Karpas-422 (cell line): ENCODE measurements around the gene CARD6. TPM values are rescaled to one million over a fixed set of nuclear protein-coding genes. Genes with fewer than 3 reads are reported as not detected.
"Not testable (repeated sequence)": the region's sequence is repeated elsewhere in the genome, so short reads cannot be mapped to it uniquely, and the experiment has no call there.

Source experiments
- DNase-seq: peaks from one replicate; pipeline ENCODE4 v3.0.0-alpha.2; 2015
- H2AFZ ChIP-seq: fragments of 200-600 bp; sonication (generic); 2 replicates; pipeline ENCODE4 v1.6.1; 2014; ENCODE audit warnings: antibody characterized with exemption, low read length, mixed read lengths
- H3K27ac ChIP-seq: fragments of 200-600 bp; sonication (generic); 2 replicates; pipeline ENCODE4 v1.5.1; 2014; ENCODE audit warnings: mild to moderate bottlenecking, low read length, moderate library complexity
- H3K27me3 ChIP-seq: fragments of 200-600 bp; sonication (generic); 2 replicates; pipeline ENCODE4 v1.6.1; 2014; ENCODE audit warnings: low read length, mixed read lengths
- H3K36me3 ChIP-seq: fragments of 200-600 bp; sonication (generic); 2 replicates; pipeline ENCODE4 v1.6.1; 2014; ENCODE audit warnings: low read length, mixed read lengths; ENCODE audit not compliant: insufficient read depth
- H3K4me1 ChIP-seq: fragments of 200-600 bp; sonication (generic); 2 replicates; pipeline ENCODE4 v1.6.1; 2014; ENCODE audit warnings: mild to moderate bottlenecking, low read length, mixed read lengths
- H3K4me2 ChIP-seq: fragments of 200-600 bp; sonication (generic); 2 replicates; pipeline ENCODE4 v1.6.1; 2014; ENCODE audit warnings: low read length, low read depth, mild to moderate bottlenecking; ENCODE audit not compliant: poor library complexity, severe bottlenecking
- H3K4me3 ChIP-seq: fragments of 200-600 bp; sonication (generic); 2 replicates; pipeline ENCODE4 v1.5.1; 2014; ENCODE audit warnings: mild to moderate bottlenecking, antibody characterized with exemption, low read length, mixed read lengths
- H3K79me2 ChIP-seq: fragments of 200-600 bp; sonication (generic); 2 replicates; pipeline ENCODE4 v1.6.1; 2014; ENCODE audit warnings: mild to moderate bottlenecking, low read length, mixed read lengths
- H3K9ac ChIP-seq: fragments of 200-600 bp; sonication (generic); 2 replicates; pipeline ENCODE4 v1.6.0; 2014; ENCODE audit warnings: low read length
- H3K9me2 ChIP-seq: fragments of 200-600 bp; sonication (generic), shearing (Covaris generic); replicated peaks from 2 replicates; pipeline ENCODE4 v1.6.0; 2014; ENCODE audit warnings: mild to moderate bottlenecking, low read length, moderate library complexity; ENCODE audit not compliant: insufficient read depth
- H3K9me3 ChIP-seq: fragments of 300-700, 200-600 bp; sonication (generic); 2 replicates; pipeline ENCODE4 v1.6.1; 2014; ENCODE audit warnings: low read length, mixed read lengths
- H4K20me1 ChIP-seq: fragments of 200-600 bp; sonication (generic); 2 replicates; pipeline ENCODE4 v1.6.1; 2014; ENCODE audit warnings: mild to moderate bottlenecking, antibody characterized with exemption, low read length, low read depth; ENCODE audit not compliant: insufficient read depth
- total RNA-seq: library from RNA; depleted of rRNA; stranded (reverse); fragments of >200 nt; shearing (Covaris generic); gene quantifications from 2 replicates; pipeline ENCODE4 v1.2.3, GENCODE V29; 2014; ENCODE audit warnings: low replicate concordance

Gene CARD6
- total RNA-seq, 1 experiment from 2014 or later = 1.0 TPM

DNA sequence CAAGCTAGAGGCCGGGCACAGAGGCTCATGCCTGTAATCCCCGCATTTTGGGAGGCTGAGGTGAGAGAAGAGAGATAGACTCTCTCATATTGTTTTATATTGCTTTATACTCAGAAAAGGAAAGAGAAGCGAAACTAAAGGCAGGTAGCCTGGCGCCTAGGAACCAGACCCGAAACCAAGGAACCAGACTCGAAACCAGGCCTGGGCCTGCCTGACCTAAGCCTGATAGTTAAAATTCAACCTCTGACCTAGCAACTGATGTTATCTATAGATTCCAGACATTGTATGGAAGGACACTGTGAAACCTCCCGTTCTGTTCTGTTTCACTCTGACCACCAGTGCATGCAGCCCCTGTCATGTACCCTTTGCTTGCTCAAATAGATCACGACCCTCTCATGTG, 31.1 kb downstream of the CARD6 start:
- H3K9me3 ChIP-seq, H3K9me2 ChIP-seq, H2AFZ ChIP-seq, H3K4me1 ChIP-seq, H3K27ac ChIP-seq, H3K4me3 ChIP-seq, H3K4me2 ChIP-seq, H3K36me3 ChIP-seq, H3K27me3 ChIP-seq, H4K20me1 ChIP-seq, DNase-seq, H3K9ac ChIP-seq, H3K79me2 ChIP-seq: not testable (repeated sequence)

DNA sequence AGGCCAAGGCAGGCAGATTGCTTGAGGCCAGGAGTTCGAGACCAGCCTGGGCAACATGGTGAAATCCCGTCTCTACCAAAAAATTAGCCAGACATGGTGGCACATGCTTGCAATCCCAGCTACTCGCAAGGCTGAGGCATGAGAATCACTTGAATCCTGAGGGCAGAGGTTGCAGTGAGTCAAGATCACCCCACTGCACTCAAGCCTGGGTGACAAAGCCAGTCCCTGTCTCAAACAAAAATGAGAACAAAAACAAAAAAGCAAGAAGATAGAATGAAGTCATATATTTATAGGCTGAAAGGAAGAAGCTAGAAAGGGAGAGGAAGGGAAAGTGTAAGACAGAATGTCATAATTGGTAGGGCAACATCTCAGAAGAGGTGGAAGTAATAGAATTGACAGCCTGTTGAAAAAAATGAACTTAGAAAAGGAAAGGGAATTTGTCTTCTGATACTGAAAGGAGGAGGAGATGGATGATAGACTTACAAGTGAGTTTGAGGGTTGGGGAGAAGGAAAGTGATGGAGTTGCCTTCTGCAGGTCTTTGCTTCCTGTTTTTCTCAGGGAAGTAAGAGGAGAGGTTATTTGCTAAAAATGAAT, 32.2 kb downstream of the CARD6 start:
- no peaks in the 10 kb centered on the region for H3K27me3 ChIP-seq
- H3K9me3 ChIP-seq = no peaks in the 10 kb centered on the region

DNA sequence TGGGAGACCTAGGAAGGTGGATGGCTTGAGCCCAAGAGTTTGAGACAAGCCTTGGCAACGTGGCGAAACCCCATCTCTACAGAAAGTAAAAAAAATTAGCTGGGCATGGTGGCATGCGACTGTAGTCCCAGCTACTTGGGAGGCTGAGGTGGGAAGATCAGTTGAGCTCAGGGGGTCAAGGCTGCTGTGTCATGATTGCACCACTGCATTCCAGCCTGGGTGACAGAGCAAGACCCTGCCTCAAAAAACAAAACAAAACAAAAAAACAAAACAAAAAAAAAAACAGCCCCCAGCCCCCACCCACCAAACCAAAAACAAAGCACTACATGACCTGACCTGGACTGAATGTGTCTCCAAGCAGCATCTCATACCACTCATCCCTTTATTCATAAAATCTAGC, 34.8 kb downstream of the CARD6 start:
- no peak for DNase-seq
- Histone ChIP-seq H3K27me3 (no peaks in the 10 kb centered on the region), H3K9me2 (no peaks in the 10 kb centered on the region), H3K36me3 (no peaks in the 10 kb centered on the region), H3K9ac (no peak overlapping the region), H3K4me2 (no peak overlapping the region), H3K79me2 (no peaks in the 10 kb centered on the region), H3K4me1 (no peaks in the 10 kb centered on the region), H2AFZ (no peak overlapping the region), H4K20me1 (no peaks in the 10 kb centered on the region), H3K4me3 (no peak overlapping the region), H3K27ac (no peak overlapping the region), H3K9me3 (no peaks in the 10 kb centered on the region)

More for the DNA sequence above, 32.2 kb downstream of the CARD6 start:
- no peak overlapping the region for H2AFZ ChIP-seq
- no peak overlapping the region for H3K27ac ChIP-seq
- no peaks in the 10 kb centered on the region for H3K9me2 ChIP-seq
- H3K4me2 ChIP-seq = no peak overlapping the region
- peaks cover 4% of the 10 kb centered on the region; the same call in 1 of the 2 replicates for H3K4me1 ChIP-seq
- H3K36me3 ChIP-seq = no peaks in the 10 kb centered on the region
- no peak overlapping the region for H3K9ac ChIP-seq
- no peaks in the 10 kb centered on the region for H3K79me2 ChIP-seq
- DNase-seq = no peak
- no peak overlapping the region for H3K4me3 ChIP-seq
- H4K20me1 ChIP-seq = no peaks in the 10 kb centered on the region

DNA sequence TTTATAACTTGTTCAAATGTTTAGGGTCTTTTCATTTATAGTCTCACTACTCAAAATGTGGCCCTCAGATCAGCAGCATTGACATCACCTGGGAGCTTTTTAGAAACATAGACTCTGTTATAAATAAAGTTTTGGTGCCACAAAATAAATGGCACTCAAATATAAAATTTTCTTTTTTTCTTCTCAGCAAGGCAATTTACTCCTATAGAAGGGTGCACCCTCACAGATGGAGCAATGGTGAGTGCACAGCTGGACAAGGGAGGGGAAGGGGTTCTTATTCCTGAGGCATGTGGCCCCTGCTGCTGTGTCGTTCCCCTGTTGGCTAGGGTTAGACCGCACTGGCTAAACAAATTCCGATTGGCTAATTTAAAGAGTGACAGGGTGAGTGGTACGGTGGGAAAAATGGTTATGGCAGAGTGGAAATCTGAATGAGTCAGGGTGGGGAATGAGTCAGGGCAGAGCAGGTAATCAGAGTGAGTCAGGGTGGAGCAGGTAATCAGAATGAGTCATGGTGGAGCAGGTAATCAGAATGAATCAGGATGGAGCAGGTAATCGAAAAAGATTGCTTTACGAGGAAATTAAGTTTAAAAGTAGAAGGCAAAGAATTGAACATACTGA, 36.3 kb downstream of the CARD6 start:
- DNase-seq = no peak
- H4K20me1 ChIP-seq = no peaks in the 10 kb centered on the region
- H2AFZ ChIP-seq = no peak overlapping the region
- H3K9ac ChIP-seq = no peak overlapping the region
- no peaks in the 10 kb centered on the region for H3K79me2 ChIP-seq
- H3K9me2 ChIP-seq = no peaks in the 10 kb centered on the region
- H3K9me3 ChIP-seq = no peaks in the 10 kb centered on the region
- H3K4me2 ChIP-seq = no peak overlapping the region
- no peaks in the 10 kb centered on the region for H3K27me3 ChIP-seq
- H3K27ac ChIP-seq = no peak overlapping the region
- H3K4me1 ChIP-seq = no peaks in the 10 kb centered on the region
- no peaks in the 10 kb centered on the region for H3K36me3 ChIP-seq
- H3K4me3 ChIP-seq = no peak overlapping the region

DNA sequence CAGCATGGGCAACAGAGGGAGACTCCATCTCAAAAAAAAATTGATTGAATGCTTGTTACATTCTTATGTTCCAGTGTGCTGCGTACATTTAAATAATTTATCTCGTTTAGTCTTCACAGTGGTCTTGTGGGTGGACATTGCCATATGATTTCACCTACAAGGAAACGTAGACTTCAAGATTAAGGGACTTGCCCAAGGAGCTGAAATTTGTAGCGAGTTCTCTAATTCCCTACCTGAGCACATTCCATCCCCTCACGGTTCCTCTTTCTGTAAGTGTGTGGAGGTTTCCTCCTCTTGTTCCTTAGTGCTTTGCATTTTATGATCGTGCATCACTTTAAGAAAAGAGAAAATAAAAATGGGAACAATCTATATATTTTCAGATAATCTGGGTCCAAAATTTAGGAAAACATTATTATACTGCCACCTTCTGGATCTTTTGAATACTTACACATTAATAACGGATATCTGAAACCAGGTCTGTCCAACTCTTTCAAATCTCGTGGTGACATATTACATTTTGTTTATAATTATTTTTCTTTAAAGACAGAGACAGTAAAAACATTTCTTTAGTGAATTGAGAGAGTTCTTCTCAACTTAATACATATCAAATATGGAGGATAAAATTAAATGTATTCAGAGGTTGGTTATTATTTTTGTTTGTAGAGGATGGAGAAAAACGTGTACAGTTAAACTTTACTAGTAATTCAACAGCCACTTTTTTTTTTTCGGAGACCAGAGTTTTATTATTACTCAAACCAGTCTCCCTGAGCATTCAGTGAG, 38.2 kb downstream of the CARD6 start:
- H3K9me3 ChIP-seq = no peaks in the 10 kb centered on the region
- H3K27me3 ChIP-seq = no peaks in the 10 kb centered on the region
- no peak overlapping the region for H3K4me2 ChIP-seq
- no peak overlapping the region for H3K9ac ChIP-seq
- no peaks in the 10 kb centered on the region for H3K9me2 ChIP-seq
- peak; percentile 66 for DNase-seq
- H3K4me1 ChIP-seq = no peaks in the 10 kb centered on the region
- no peak overlapping the region for H2AFZ ChIP-seq
- no peaks in the 10 kb centered on the region for H4K20me1 ChIP-seq
- no peaks in the 10 kb centered on the region for H3K79me2 ChIP-seq
- no peaks in the 10 kb centered on the region for H3K36me3 ChIP-seq
- no peak overlapping the region for H3K4me3 ChIP-seq
- H3K27ac ChIP-seq = no peak overlapping the region

DNA sequence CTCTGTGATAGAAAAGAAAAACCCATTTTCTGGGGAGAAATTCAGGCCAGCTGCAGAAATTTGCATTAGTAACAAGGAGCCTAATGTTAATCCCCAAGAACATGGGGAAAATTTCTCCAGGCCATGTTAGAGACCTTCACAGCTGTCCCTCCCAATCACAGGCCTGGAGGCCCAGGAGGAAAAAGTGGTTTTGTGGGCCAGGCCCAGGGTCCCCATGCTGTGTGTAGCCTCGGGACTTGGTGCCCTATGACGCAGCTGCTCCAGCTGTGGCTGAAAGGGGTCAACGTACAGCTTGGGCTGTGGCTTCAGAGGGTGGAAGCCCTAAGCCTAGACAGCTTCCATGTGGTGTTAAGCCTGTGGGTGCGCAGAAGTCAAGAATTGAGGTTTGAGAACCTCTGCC, 41.1 kb downstream of the CARD6 start:
- H3K36me3 ChIP-seq = no peaks in the 10 kb centered on the region
- no peak overlapping the region for H3K27ac ChIP-seq
- no peak overlapping the region for H3K4me2 ChIP-seq
- H3K9ac ChIP-seq = no peak overlapping the region
- H2AFZ ChIP-seq = no peak overlapping the region
- no peaks in the 10 kb centered on the region for H3K27me3 ChIP-seq
- H3K9me2 ChIP-seq = no peaks in the 10 kb centered on the region
- H3K4me1 ChIP-seq = no peaks in the 10 kb centered on the region
- no peaks in the 10 kb centered on the region for H4K20me1 ChIP-seq
- H3K4me3 ChIP-seq = no peak overlapping the region
- no peaks in the 10 kb centered on the region for H3K9me3 ChIP-seq
- no peaks in the 10 kb centered on the region for H3K79me2 ChIP-seq
- no peak for DNase-seq

DNA sequence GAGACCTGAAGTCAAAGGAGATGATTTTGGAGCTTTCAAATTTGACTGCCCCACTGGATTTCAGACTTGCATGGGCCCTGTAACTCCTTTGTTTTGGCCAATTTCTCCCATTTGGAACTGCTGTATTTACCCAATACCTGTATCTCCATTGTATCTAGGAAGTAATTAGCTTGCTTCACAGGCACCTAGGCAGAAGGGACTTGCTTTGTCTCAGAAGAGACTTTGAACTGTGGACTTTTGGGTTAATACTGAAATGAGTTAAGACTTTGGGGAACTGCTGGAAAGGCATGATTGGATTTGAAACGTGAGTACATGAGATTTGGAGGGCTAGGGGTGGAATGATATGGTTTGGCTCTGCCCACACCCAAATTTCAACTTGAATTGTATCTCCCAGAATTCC, 41.9 kb downstream of the CARD6 start:
- not testable (repeated sequence) for H2AFZ ChIP-seq, H3K27me3 ChIP-seq, H3K79me2 ChIP-seq, DNase-seq, H3K4me2 ChIP-seq, H3K9me3 ChIP-seq, H3K4me1 ChIP-seq, H3K4me3 ChIP-seq, H4K20me1 ChIP-seq, H3K9ac ChIP-seq, H3K9me2 ChIP-seq, H3K27ac ChIP-seq, H3K36me3 ChIP-seq

DNA sequence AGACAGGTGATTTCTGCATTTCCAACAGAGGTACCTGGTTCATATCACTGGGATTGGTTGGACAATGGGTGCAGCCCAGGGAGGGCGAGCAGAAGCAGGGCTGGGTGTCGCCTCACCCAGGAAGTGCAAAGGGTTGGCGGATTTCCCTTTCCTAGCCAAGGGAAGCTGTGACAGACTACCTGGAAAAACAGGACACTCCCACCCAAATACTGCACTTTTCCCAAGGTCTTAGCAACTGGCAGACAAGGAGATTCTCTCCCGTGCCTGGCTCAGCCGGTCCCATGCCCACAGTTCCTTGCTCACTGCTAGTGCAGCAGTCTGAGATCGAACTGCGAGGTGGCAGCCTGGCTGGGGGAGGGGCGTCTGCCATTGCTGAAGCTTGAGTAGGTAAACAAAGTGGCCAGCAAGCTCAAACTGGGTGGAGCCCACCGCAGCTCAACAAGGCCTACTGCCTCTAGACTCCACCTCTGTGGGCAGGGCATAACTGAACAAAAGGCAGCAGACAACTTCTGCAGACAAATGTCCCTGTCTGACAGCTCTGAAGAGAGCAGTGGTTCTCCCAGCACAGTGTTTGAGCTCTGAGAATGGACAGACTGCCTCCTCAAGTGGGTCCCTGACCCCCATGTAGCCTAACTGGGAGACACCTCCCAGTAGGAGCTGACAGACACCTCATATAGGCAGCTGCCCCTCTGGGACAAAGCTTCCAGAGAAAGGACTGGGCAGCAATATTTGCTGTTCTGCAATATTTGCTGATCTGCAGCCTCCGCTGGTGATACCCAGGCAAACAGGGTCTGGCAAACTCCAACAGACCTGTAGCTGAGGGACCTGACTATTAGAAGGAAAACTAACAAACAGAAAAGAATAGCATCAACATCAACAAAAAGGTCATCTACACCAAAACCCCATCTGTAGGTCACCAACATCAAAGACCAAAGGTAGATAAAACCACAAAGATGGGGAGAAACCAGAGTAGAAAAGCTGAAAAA, 54.6 kb downstream of the CARD6 start:
- H3K36me3 ChIP-seq, H3K9me3 ChIP-seq, H3K4me1 ChIP-seq, H4K20me1 ChIP-seq, H2AFZ ChIP-seq, H3K4me2 ChIP-seq, DNase-seq, H3K27ac ChIP-seq, H3K79me2 ChIP-seq, H3K9ac ChIP-seq, H3K27me3 ChIP-seq, H3K4me3 ChIP-seq, H3K9me2 ChIP-seq: not testable (repeated sequence)
